Activated naive CD4-positive, alpha-beta T cell (primary cell): ENCODE measurements around the gene PRAMEF13.
A peak's percentile ranks its signal among the peaks of the same experiment; 100 is the strongest.
"Not testable (repeated sequence)": the region's sequence is repeated elsewhere in the genome, so short reads cannot be mapped to it uniquely, and the experiment has no call there.

ENCODE experiments used
- DNase-seq, 4 experiments: peaks; one replicate each; lab custom pipeline; 2025; lab: John Stamatoyannopoulos, UW

Gene PRAMEF13, protein sequence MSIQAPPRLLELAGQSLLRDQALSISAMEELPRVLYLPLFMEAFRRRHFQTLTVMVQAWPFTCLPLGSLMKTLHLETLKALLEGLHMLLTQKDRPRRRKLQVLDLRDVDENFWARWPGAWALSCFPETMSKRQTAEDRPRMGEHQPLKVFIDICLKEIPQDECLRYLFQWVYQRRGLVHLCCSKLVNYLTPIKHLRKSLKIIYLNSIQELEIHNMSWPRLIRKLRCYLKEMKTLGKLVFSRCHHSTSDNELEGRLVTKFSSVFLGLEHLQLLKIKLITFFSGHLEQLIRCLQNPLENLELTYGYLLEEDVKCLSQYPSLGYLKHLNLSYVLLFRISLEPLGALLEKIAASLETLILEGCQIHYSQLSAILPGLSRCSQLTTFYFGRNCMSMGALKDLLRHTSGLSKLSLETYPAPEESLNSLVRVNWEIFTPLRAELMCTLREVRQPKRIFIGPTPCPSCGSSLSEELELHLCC

DNA sequence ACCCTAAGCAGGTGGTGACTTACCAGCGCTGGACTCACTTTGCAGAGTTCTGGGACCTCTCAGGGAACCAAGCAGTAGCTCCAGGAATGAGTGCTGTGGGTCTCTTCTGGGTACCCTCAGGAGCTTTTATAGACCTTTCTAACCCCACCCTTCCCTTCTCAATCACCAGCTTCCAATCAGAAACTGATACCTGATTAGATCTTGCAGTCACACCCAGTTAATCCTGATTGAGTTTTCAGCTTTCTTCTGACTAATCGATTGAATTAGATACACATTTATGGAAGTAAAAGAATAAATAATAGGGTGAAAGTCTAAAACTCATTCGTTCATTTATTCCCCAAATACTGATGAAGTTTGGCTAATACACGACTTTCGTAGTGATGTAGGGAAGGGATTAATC lies at the start of gene PRAMEF13:
TSS of gene PRAMEF13 (minus strand) at position 101 of the 400 bp plus-strand sequence. CDS start 1,820 bp downstream, outside the sequence.
- DNase-seq, result not testable (repeated sequence)

DNA sequence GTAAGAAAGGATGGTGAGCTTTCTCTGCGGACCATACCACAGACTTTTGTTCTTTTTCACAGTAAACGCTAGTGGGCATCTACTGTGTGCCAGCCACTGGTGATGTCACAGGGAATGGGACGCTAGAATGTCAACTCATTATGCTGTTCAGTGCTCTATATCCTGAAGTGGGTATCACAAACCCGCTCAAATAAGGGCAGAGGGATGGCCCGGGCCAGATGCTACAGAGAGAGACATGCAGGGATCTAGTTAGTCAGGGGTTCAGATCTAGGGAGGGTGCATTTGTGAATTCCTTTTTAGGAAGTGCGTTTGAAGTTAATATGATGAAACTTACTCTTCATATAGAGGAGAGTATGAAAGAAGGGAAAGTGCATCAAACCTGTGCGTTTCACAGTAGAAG lies 45.9 kb upstream of the PRAMEF13 start:
- not testable (repeated sequence) for DNase-seq

DNA sequence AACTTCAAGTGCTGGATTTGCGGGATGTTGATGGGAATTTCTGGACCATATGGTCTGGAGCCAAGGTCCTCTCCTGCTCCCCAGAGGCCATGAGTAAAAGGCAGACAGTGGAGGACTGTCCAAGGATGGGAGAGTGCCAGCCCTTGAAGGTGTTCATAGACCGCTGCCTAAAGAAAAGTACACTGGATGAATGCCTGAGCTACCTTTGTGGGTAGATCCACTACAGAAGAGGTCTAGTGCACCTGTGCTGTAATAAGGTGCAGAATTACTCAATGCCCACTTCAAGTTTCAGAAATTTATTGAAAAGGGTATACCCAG lies 45.3 kb upstream of the PRAMEF13 start:
- not testable (repeated sequence) for DNase-seq

DNA sequence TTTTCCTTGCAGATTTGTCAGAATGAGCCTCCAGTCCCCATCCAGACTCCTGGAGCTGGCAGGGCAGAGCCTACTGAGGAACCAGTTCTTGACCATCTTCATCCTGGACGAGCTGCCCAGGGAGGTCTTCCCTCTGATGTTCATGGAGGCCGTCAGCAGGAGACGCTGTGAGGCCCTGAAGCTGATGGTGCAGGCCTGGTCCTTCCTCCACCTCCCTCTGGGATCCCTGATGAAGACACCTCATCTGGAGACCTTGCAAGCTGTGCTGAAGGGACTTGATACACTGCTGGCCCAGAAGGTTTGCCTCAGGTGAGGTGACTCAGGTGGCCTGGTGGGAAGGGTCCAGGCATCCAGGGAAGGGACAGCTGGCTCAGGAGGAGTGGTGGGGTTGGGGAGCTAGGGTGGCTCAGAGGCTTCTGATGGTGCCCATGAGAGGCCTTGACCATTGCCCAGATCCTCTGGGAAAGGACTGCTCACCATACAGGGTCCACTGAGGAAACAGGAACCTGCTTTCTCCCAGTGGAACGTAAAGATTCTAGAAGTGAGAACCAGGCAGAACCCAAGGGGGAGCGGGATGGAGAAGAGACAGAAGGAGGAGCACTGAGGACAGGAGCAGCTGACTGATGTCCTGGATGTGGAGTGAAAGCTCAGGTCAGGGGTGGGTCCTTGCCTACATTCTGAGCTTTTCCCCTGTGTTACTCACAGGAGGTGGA lies 44.8 kb upstream of the PRAMEF13 start:
- not testable (repeated sequence) for DNase-seq

DNA sequence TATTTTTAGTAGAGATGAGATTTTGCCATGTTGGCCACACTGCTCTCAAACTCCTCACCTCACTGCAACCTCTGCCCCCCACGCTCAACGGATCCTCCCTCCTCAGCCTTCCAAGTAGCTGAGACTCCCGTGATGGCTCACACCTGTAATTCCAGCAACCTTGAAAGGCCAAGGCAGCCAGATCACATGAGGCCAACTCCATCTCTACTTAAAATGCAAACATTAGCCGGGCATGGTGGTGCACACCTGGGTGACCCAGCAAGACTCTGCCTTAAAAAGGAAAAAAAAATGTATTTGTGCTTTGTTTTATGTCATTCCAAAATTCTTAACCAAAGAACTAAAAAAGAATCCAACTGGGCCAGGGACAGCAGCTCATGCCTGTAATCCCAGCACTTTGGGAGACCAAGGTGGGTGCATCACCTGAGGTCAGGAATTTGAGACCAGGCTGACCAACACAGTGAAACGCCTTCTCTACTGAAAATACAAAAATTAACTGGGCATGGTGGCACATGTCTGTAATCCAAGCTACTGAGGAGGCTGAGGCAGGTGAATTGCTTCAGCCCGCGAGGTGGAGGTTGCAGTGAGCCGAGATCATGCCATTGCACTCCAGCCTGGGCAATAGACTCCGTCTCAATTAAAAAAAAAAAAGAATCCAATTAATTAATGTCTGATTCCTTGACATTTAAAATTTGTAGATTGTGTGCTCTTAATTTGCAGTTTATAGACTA lies 42.5 kb upstream of the PRAMEF13 start:
- not testable (repeated sequence) for DNase-seq

DNA sequence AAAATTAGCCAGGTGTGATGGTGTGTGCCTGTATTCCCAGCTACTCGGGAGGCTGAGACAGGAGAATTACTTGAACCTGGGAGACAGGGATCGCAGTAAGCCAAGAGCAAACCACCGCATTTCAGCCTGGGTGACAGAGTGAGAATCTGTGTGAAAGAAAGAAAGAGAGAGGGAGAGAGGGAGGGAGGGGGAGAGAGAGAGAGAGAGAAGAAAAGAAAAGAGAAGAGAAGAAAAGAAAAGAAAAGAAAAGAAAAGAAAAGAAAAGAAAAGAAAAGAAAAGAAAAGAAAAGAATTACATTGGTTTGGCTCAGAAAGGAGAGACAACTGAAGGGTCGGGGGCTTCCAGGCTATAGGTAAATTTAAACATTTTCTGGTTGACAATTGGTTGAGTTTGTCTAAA lies 38.4 kb upstream of the PRAMEF13 start:
- not testable (repeated sequence) for DNase-seq

DNA sequence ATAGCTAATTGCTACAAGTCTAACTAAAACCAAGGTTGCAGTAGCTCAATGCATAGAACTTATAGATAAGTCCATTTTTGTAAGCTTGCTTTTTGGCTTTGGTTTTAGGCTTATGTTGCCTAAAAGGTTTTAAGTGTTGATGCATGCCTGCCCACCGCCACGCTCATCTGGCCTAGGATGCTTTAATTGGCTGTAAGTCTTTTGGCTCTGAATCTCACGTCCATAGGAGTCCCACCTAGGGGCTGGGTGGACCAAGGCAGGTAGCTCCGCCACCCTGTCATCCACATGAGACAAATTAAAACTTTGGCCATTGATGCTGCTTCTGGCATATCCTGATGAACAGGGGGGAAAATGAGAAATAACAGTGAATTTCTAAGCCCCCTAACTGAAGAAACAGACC lies 36.4 kb upstream of the PRAMEF13 start:
- not testable (repeated sequence) for DNase-seq

DNA sequence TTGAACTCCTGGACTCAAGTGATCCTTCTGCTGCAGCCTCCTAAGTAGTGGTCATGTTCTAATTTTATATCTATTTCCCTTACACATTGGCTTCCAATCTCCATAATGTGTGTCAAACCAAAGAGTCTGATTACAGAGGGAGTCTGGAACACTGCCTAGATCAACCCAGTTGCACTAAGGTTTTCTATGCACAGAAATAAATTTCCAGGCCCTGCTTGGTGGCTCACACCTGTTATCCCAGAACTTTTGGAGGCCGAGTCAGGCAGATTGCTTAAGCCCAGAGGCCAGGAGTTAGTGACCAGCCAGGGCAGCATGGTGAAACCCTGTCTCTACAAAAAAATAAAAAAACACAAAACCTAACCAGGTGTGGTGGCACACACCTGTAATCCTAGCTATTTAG lies 32.8 kb upstream of the PRAMEF13 start:
- DNase-seq, result not testable (repeated sequence)

DNA sequence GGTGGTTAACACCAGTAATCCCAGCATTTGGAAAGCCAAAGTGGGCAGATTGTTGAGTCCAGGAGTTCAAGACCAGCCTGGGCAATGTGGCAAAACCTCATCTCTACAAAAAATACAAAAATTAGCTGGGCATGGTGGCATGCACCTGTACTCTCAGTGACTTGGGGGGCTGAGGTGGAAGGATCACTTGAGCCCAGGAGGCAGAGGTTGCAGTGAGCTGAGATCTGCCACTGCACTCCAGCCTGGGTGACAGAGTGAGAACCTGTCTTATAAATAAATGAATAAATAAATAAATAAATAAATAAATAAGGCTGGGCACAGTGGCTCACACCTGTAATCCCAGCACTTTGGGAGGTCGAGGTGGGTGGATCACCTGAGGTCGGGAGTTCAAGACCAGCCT lies 30.8 kb upstream of the PRAMEF13 start:
- DNase-seq, result not testable (repeated sequence)

DNA sequence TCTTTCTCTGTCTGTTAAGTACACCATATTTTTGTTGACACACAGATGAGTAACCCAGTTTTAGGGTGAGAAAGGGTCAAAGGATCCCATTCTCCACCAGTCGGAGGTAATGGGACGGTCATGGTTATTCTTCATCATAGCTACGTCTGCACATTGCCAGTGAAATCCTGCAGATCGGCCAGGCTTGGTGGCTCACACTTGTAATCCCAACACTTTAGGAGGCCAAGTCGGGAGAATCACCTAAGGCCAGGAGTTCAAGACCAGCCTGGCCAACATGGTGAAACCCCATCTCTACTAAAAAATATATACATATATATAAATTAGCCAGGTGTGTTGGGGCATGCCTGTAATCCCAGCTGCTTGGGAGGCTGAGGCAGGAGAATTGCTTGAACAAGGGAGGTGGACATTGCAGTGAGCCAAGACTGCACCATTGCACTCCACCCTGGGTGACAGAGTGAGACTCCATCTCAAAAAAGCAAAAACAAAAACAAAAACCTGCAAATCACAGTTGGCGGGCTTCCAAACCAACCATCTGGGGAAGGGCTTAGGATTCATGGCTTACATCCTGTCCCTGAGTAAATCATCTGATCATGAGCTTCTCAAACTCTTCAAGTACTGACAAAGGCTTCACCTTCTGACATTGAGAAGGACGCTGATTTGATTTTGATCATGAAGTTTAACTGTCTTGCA lies 30.0 kb upstream of the PRAMEF13 start:
- DNase-seq, result not testable (repeated sequence)

DNA sequence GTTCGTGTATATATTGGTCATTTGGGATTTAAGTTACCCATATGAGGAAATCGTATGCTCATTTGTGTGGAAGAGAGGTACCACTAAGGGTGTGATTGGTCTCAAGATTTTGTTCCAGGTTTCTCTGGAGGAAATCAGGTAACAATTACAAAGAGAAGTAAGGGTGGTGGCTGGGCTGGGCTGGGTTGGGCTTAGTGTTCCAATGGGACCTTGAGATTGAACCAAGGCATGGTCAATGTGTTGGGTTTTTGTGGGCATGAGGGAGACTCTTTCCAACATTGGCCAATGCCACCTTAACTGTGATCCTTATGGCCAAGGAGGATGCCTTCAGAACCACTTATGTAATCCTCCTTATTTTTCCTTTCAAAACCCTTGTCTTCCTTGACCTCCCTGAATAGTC lies 29.4 kb upstream of the PRAMEF13 start:
- not testable (repeated sequence) for DNase-seq

DNA sequence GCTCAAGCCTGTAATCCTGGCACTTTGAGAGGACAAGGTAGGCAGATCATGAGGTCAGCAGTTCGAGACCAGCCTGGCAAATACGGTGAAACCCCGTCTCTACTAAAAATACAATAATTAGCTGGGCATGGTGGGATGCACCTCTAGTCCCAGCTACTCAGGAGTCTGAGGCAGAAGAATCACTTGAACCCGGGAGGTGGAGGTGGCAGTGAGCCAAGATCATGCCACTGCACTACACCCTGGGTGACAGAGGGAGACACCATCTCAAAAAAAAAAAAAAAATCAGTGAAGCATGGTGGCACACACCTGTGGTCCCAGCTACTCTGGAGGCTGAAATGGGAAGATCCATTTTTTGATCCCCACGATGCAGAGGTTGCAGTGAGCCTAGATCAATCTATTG lies 28.9 kb upstream of the PRAMEF13 start:
- DNase-seq, result not testable (repeated sequence)

DNA sequence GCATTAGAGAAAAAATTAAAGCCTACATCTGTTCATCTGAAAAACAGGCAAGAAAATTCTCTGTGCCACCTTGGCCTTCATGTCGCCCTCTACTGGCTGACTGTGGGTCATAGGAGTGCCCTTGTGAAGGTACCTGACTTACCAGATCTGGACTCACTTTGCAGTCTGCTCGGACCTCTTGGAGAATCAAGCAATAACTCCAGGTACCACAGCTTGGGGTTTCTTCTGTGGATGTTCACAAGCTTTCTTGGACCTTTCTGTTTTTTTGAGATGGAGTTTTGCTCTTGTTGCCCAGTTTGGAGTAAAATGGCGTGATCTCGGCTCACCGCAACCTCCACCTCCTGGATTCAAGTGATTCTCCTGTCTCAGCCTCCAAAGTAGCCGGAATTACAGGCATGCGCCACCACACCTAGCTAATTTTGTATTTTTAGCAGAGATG lies 27.2 kb upstream of the PRAMEF13 start:
- peak in 1 of 4 experiments; percentile 6 for DNase-seq

DNA sequence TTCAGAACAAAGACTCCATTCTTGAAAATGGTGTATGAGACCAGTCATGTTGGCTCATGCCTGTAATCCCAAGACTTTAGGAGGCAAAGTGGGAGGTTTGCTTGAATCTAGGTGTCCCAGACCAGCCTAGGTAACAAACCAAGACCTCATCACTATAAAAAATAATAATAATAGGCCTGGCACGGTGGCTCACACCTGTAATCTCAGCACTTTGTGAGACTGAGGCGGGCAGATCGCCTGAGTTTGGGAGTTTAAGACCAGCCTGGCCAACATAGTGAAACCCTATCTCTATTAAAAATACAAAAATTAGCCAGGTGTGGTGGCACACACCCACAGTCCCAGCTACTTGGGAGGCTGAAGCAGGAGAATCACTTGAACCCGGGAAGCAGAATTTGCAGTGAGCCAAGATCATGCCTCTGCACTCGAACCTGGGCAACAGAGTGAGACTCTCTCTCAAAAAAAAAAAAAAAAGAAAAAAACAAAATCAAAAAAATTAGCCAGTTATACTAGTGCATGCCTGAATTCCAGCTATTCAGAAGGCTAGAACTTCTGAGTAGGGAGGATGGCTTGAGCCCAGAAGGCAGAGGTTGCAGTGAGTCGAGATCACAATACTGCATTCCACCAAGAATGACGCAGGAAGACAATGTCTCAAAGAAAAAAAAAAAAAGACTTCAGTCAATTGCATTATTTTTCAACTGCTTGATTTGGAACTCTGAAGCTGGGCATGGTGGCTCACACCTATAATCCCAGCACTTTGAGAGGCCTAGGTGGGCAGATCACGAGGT lies 26.3 kb upstream of the PRAMEF13 start:
- DNase-seq, result not testable (repeated sequence)

DNA sequence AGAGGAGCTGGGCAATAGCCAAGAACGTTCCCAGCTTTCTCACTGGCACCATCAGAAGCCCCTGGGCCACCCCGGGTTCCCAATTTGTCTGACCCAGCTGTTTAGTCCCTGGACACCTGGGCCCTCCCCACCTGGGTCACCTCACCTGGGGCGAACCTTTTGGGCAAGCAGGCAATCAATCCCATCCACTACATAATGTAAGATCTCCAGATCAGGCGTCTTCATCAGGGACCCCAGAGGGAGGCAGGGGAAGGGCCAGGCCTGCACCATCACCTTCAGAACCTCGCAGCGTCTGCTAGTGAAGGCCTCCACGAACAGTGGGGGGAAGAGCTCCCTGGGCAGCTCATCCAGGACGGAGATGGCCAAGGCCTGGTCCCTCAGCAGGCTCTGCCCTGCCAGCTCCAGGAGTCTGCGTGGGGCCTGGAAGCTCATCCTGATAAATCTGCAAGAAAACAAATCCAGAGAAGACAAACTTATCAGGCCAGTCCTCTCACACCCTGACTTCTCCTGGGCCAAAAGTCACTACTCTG lies 24.5 kb upstream of the PRAMEF13 start, which contains the start of gene PRAMEF18:
TSS of gene PRAMEF18 (minus strand) at position 480 of the 530 bp plus-strand sequence. CDS start at position 432, 48 bp downstream.
- DNase-seq, result not testable (repeated sequence)

DNA sequence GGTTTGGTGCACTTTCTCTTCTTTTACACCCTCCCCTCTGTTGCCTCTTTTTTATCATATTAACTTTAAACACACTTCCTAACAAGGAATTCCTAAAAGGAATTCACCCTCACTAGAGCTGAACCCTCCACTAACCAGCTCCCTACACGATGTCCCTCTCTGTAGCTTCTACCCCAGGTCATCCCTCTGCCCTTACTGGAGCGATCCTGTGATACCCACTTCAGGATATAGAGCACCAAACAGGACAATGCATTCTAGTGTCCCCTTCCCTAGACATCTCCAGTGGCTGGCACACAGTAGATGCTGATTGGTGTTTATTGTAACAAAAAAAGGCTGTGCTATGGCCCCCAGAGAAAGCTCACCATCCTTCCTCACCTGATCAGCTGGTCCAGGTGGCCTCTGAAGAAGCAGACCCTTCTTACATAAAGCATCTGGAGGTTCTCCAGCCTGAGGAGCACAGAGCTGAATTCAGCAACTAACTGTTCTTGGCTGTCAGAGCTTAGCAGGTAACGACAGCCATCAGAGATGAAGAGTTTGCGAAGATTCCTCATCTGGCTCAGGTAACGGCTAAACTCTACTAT lies 23.4 kb upstream of the PRAMEF13 start:
- no peak for DNase-seq

DNA sequence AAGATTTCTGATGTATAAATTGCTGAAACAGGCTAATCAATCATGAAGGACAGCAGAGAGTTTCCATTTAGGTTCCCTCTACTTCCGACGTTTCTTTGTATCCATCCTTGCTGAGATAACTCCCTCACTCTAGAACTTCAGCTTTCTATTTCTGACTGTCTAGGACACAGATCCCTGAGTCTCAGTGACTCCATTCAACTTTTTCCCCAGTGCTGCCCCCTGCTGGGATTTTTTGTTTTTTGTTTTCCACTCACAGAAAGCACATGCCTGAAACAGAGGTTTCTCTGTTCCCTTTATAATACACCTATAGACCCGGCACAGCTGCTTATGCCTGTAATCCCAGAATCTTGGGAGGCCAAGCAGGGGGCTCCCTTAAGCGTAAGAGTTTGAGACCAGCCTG lies 21.6 kb upstream of the PRAMEF13 start:
- DNase-seq, result not testable (repeated sequence)

DNA sequence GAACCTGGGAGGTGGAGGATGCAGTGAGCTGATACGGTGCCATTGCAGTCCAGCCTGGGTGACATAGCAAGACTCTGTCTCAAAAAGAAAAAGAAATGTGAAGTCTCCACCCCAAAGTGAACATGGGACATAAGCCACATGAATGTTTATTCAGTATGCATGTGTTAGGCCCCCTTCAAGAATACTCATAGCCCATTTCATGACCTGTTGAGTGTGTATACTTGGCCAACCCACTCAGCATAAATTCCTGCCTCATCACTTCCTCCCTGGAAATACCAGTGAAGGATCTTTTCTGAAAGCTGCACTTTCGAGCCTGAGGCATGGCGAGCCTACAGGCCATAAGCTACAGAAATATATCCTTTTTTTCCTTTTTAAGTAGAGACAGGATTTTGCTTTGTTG lies 18.0 kb upstream of the PRAMEF13 start:
- DNase-seq, result not testable (repeated sequence)

DNA sequence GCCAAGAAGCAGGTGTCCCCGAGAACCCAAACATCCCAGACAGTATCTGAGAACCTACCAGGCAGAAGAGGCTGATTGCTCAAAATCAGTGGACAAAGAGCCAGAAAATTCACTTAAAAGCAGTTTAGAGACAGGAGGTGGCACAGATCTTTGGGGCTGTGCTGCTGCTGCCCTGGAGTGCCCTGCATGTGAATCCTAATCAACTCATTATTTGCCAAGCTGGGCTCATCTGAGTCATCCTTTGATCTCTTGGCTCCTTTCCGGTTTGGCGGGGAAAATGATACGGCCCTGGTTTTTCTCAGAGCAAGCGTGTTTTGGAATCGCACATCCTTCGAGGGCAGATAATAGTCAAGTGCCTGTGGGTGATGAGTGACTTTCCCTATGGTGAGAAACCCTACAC lies 15.4 kb upstream of the PRAMEF13 start:
- DNase-seq, result not testable (repeated sequence)

DNA sequence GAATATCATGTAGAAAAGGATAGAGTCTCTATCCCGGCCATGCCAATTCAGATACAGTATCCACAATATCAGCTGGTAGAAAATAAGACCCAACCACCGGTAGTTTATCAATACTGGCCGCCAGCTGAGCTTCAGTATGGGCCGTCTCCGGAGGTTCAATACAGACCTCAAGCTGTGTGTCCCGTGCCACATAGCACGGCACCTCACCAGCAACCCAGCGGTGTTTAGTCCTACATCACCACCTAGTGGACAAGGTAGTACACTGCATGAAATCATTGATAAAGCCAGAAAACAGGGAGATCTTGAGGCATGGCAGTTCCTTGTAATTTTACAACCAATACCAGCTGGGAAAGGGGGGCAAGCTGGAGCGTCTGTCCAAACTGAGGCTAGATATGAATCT lies 7.5 kb upstream of the PRAMEF13 start:
- not testable (repeated sequence) for DNase-seq
